ENCODE data around the gene CFAP119.
A peak's percentile ranks its signal among the peaks of the same experiment; 100 is the strongest.
"Not testable (repeated sequence)": the region's sequence is repeated elsewhere in the genome, so short reads cannot be mapped to it uniquely, and the experiment has no call there.

CFAP119 gene

DNA sequence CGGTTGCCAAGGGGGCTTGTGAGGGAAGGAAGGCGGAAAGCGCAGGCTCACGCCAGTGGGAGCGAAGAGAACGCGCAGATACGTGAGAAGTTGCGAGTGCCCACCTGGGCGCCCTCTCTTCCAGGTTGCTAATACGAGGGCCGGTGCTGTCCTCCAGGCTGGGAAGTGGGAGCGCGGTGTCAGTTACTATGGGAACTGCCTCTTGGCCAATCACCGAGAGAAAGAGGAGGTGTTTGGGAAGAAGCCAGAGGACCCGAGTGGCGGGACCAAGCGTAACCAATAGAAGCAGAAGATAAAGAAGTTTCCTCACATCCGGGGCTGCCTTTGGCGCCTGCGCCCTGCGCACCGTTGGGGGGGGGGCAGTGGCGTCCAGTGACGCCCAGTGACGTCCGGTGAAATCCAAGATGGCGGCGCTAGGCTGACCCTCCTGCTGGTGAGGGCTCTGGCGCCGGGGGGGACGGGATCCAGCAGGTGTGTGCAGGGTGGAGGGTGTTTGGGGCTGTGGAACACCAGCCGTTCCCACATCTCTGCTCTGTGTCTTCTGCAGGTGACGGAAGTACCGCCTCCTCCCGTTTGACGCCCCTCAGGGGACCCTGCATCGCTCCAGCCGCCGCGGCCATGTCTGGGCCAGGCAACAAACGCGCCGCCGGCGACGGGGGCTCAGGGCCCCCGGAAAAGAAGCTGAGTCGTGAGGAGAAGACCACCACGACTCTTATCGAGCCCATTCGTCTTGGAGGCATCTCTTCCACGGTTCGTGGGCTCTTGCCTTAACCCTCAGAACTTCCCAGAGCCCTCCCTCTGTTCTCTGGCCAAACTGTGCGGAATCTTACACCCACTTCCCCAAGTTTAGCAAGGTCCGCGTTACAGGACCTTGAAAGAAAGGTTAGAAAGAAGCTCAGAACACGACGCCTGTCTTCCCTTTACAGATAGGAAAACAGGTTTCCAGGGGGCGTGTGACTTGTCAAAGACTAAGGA is at the start of gene CFAP119, which contains the start of gene RNF40:
Gene CFAP119, minus strand, starts transcription at position 135 of the 975 bp plus-strand sequence. CDS start 314 bp downstream, outside the sequence.
Gene RNF40, plus strand, starts transcription at position 395 of the 975 bp plus-strand sequence. Its CDS starts 224 bp downstream, at position 619.
- DNase-seq = peak; percentile 91 to 95

DNA sequence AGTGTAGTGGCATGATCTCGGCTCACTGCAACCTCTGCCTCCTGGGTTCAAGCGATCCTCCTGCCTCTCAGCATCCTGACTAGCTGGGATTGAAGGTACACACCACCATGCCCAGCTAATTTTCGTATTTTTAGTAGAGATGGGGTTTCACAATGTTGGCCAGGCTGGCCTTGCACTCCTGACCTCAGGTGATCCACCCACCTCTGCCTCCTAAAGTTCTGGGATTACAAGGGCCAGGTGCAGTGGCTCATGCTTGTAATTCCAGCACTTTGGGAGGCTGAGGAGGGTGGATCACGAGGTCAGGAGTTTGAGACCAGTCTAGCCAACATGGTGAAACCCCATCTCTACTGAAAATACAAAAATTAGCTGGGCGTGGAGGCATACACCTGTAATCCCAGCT is 47.8 kb upstream of the CFAP119 start:
- not testable (repeated sequence) for DNase-seq

DNA sequence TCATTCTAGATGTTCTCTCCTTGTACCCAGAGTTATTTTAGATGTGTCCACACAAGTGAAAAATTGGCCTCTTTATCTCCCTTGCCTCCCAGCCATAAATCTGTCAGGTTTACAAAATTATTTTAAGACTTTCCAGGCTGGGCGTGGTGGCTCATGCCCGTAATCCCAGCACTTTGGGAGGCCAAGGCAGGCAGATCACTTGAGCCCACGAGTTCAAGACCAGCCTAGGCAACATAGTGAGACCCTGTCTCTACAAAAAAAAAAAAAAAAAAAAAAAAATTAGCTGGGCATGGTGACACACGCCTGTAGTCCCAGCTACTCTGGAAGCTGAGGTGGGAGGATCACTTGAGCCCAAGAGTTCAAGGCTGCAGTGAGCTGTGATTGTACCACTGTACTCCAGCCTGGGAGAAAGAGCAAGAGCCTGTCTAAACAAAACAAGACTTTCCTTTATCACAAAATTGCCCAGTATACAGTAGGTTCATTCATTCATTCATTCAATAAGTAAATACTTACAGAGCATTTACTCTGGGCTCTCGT is 47.1 kb upstream of the CFAP119 start:
- not testable (repeated sequence) for DNase-seq

DNA sequence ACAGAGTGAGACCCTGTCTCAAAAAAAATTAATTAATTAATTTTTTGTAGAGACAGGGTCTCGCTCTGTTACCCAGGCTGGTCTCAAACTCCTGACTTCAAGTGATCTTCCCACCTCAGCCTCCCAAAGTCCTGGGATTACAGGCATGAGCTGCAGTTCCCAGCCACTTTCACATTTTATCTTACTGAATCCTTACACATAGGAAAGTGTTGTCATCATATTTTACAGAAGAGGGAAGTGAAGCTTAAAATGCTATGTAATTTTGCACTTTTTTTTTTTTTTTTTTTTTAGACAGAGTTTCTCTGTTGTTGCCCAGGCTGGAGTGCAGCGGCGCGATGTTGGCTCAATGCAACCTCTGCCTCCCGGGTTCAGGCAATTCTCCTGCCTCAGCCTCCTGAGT is 46.3 kb upstream of the CFAP119 start:
- no peak for DNase-seq

DNA sequence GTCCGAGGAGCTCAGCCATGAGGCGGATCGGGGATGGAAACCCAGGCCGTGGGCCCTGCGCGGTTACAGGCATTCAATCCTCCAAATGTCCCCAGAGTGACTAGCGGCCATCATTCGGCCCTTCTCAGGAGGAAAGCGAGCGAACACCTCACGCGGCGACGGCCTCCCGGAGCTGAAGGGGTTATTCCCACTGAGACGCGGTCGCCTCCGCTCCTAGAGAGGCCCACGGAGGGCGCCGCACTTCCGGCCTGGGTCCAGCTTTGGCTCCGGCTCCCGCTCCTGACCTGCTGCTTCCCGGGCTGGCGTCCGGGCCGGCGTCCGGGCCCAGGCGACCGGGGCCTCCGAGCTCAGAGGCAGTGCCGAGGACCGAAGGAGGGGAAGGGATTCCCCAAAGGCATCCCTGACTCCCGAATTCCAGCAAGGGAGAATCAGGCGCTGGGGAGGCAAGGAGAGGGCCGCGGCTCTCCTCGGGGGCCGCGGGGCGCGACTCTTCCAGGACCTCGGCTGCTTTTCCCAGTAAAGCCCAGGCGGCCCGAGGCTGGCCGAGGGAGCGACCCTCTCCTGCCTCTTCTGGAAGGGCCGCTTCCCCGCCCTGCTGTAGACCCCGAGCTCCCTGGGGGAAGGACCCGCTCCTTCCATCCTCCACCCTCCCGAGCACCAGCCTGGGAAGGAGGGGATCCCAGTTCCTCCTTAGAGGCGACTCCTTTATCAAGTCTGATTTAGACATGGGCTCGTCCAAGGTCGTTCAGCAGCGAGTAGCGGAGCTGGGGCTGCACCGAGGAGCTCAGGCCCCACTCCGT is 43.7 kb upstream of the CFAP119 start:
- peak; percentile 40 to 44 for DNase-seq

DNA sequence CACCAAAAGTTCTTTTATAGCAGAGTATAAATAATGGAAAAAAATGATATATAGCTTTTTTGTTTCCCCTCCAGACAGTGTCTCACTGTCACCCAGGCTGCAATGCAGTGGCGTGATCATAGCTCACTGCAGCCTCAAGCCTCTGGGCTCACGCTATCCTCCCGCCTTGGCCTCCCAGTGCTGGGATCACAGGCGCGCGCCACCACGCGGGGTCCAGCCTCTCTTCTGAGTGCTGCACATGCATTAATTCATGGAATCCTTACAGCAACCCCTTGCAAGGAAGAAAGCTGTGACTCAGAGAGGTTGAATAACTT is 43.2 kb upstream of the CFAP119 start:
- no peak for DNase-seq

DNA sequence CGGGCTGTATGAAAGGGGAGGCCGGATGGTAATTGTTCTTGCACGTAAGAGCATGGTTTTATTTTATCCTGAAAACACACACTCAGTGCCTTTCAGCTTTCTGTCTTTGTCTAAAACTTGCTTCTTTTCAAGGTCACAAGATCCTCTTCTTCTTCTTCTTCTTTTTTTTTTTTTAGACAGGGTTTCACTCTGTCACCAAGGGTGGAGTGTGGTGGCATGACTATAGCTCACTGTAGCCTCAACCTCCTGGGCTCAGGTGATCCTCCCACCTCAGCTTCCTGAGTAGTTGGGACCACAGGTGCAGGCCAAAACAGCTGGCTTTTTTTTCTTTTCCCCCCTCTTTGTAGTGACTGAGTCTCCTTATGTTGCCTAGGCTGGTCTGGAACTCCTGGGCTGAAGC is 41.1 kb upstream of the CFAP119 start:
- no peak for DNase-seq

DNA sequence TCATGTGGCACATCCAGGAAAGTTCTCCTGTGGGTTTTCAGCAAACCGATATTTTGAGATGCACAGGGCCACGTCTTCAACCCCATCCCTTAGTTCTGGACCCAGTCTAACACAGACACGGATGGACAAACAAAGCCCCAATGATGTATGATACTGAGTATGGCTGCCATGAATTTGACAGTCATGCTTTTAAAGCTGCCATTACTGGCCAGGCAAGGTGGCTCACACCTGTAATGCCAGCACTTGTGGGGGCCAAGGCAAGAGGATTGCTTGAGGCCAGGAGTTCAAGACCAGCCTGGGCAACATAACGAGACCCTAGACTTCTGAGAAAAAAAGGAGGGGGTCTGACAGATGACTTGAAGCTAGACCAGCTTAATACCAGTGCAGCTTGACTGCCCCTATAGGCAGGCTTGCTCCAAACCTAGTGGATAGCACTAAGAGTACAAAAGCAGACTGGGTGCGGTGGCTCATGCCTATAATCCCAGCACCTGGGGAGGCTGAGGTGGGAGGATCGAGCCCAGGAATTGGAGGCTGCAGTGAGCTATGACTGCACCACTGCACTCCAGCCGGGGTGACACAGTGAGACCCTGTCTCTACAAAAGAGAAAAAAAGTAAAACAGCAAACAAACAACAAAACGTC is 35.9 kb upstream of the CFAP119 start:
- no peak for DNase-seq

DNA sequence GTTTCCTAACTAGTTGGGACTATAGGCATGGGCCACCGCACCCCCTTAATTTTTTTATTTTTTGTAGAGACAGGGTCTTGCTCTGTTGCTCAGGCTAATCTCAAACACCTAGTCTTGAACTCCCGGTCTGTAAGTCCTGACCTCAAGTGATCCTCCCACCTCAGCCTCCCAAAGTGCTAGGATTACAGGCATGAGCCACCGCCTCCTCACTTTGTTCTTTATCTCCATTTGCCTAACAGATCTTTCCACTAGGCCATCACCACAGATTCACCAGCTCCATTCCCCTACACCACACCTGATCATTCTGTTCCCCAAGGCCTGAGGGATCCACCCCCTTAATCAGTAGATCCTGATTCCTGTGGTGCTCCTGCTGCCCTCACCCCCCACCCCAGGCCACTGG is 32.8 kb upstream of the CFAP119 start:
- DNase-seq = no peak

DNA sequence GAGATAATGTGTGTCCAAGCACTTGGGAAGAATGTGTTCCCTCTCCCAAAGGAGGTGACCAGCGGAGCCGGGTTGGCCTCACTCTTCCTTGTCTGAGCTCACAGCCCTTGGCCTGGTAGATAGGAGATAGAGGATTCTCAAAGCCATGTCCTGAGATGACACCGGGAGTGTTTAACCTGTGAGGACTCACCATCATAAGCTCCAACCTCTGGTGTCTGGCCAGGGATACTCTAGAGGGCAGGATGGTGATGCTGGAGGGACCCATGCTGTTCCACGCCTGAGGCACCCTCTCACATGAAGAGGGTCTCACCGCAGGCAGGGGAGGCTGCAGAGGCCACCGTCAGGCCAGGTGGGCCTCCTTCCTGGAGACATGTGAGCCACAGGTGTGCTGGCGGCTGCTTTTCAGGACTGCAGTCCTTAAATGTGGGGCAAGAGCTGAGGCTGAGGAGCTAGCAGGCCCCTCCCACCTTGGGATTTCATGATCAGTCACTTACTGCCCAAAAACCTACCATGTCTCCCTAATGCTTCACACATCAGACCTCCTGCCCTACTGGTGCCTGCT is 31.7 kb upstream of the CFAP119 start:
- no peak for DNase-seq

DNA sequence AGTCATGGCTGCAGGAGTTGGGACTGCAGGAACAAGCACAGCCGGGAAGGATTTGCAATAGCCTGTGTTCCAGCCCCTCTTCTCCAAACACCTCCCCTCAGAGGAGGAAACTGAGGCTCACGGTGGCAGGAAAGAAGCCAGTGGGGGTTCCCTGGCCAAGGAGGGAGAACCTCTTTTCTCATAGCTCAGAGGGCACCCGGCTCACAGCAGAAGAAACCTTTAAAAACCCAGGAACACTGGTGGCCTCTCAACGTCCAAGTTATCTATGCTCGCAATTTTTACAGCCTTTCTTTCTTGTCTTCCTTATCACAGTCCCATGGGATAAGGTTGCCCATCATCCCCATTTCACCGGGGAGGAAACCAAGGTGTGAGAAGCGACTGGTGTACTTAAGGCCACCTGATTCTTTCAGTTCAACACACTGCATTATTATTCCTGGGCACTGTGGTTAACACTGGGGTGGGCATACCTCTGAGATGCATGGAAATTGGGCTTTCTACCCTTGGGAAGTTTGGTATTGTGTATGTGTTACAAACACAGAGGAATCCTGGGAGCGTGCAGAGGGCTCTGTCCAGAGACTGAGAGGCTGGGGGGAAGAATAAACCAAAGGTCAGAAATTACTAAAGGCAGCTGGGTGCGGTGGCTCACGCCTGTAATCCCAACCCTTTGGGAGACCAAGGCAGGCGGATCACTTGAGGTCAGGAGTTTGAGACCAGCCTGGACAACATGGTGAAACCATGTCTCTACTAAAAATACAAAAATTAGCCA is 25.9 kb upstream of the CFAP119 start:
- DNase-seq = no peak

DNA sequence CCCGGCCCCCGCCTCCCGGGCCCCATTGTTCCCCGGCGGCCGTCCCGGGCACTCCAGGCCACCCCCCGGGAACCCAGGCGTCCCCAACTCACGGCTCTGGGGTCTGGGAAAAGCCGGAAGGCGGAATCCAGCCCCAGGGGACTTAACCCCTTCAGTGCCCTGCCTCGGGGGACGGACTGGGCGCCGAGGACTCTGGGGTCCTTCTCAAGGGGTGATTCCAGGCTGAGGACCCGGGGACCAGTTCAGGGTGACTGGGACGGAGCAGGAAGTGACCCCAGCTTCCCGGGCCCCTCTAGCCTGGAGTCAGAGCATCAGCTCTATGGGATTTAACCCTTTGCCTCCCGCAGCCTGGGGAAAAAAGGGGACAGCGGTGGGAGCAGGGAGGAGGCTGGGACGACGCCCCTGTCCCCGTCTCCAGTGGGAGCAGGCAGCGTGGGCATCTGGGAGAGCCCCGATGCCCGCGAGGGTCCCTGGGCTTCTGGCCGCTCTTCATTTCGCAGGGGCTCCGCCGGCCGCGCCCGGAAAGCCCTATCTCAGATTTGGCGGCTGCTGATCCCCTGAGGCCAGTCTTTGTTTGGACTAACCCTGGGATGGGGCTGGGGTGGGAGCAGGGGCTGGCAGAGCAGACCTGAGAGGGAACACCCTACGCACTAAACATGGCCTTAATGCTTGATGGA is 25.2 kb upstream of the CFAP119 start, which contains the start of gene ZNF629:
Gene ZNF629, minus strand, starts transcription at position 270 of the 677 bp plus-strand sequence. CDS start 2,723 bp downstream, outside the sequence.
- DNase-seq = peak; percentile 22 to 41

DNA sequence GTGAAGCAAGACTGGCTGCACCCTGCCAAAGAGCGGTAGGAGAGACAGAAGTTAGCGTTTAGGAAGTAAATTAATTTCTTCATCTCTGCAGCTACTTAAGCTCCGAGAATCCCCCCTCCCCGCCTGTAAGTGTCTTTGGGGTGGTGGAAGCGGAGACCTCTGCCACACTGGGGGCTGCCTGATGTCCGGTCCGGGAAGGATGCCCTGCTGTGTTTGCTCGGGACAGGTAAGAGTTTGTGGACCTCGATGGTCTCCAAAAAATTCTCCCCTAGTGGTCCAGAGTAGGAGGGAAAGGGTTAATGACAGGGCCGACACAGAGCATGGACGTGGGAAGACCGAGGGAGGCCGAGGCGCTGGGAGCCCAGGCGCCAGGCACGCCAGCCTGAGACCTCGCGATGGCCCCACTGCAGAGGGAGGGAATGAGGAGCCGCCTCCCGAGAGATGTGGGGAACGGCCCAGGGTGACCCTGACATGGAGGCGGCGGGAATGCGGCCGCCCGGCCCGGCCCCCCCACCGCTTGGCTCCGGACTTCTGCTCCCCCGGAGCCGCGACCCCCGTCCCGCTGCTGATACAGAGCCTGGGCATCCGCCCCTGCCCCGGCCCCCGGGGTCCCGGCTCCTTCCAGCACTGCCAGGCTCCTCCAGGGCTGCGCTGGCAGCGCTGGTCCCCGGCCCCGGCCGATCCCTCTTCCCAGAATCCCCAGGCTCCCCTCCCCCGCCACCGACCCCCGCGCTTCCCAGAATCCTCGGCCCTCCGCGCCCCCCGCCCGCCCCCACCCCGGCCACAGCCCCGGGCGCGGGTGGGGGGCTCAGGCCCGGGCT is 24.5 kb upstream of the CFAP119 start:
- no peak for DNase-seq

DNA sequence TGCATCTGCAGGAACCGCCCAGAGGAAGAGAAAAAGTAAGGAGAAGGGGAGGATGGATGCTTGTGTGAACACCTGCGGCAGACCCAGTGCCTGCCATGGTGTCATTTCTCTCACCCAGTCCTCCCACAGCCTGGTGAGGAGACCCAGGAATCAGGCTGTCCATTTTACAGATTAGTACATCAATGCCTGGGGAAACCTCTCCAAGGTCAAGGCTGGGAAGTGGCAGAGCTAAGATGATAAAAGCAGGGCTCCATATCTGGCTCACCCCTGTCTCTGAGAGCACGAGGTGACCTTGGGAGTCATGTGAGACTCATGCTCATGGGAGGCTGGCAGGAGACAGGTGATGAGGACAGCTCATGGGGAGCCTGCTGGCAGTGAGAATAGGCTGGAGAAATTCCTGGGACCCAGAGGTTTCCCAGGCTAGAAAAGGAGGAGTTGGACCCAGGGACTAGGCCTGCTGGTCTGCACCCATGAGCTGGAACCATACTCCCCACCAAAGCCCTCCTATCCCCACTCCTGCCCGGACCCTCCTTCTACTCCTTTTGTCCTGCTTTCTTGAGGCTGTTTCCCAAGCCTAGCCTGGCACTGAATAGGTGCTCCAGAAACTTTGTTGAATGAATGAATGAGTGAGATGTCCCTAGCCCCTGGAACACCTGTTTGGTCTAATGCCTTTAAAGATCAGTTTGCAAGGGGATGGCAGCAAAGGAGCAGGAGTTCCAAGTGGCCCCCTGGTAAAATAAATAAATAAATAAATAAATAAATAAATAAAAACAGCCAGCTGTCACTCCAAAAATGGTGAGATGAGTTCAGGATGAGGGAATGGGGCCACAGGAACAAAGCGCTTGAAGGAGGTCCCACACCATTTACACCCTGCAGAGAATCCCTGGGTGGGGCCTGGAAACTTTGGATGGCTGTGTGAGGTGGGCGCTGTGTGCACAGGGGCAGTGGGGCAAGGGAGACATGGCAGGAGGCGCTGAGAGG is 23.6 kb upstream of the CFAP119 start:
- DNase-seq = no peak

DNA sequence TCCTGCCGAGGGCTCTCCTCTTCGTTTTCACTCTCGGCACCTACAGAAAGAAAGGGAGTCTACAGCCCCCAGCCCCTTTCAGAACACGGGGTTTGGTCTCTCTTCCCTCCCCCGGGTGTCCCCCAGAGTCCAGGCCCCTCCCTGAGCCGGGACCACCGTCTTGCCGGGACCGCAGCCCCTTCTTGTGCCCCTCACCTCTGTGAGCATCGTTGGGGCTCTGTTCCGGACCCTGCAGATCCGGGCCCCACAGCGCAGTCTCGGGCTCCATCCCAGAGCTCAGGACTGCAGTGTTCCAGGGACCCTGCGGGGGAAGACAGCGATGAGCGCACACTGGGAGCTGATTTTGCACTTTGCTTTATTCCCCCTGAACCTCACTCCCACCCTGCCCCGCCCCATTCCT is 22.4 kb upstream of the CFAP119 start:
- DNase-seq = no peak

DNA sequence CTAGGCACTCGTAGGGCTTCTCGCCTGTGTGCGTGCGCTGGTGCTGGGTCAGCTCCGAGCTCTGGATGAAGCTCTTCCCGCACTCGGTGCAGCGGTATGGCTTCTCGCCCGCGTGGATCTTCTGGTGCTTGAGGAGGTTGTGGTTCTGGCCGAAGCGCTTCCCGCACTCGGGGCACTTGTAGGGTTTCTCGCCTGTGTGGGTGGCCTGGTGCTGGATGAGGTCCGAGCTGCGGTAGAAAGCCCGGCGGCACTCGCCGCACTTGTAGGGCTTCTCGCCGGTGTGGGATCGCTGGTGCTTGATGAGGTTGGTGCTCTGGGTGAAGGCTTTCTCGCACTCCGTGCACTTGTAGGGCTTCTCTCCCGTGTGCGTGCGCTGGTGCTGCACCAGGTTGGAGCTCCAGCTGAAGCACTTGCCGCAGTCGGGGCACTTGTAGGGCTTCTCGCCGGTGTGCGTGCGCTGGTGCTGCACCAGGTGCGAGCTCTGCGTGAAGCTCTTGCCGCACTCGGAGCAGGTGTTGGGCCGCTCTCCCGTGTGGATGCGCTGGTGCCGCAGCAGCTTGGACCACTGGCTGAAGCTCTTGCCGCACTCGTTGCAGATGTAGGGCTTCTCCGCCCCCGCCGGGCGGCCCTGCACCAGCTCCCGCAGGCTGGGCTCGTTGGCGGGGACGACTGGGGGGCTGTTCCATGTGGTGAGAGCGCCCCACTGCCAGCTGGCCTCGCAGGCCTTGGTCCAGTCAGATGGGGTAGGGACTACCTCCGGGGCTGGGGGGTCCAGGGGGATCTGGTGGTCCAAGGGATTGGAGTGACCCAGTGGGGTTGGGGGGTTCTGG is 21.6 kb upstream of the CFAP119 start:
- no peak for DNase-seq

DNA sequence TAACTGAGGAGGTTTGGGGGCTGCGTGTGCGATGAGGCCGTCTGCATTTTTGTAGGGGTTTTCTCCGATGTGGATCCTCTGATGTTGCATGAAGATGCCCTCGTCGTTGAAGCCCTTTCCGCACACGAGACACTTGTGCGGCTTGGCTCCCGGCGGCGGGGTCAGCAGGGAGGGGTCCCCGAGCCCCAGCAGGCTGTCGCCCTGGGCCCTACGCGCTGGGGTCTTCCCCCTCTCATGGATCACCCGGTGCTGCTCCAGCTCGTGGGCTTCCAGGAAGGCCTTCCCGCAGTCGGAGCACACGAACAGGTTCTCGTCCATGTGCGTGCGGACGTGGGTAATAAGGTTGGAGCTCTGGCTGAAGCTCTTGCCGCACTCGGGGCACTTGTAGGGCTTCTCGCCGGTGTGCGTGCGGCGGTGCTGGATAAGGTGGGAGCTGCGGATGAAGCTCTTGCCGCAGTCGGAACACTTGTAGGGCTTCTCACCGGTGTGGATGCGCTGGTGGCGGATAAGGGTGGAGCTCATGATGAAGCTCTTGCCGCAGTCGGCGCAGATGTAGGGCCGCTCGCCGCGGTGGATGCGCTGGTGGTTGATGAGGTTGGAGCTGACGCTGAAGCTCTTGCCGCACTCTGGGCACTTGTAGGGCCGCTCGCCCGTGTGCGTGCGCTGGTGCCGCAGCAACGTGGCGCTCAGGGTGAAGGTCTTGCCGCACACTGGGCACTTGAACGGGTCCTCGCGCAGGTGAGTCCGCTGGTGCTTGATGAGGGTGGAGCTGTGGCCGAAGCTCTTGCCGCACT is 20.8 kb upstream of the CFAP119 start:
- no peak for DNase-seq
